Loucy (cell line): ENCODE data around the gene TRPM1.

Experiments
- CTCF ChIP-seq: fragments of 200-600 bp; sonication (generic); conservative IDR thresholded peaks from 2 replicates; pipeline ENCODE4 v1.5.1; 2014; ENCODE audit warnings: mild to moderate bottlenecking, antibody characterized with exemption, low read length
- EZH2phosphoT487 ChIP-seq: fragments of 200-600 bp; IDR thresholded peaks from 2 replicates; pipeline ENCODE4 v1.6.1; 2018; ENCODE audit warnings: antibody characterized with exemption, mild to moderate bottlenecking, moderate library complexity, borderline replicate concordance

- TF ChIP-seq CTCF (no peak; the same call in 1 of the 2 replicates), EZH2phosphoT487 (no peak)
These were observed 34.5 kb upstream of the TRPM1 start for GRCh38 chr15:31136016-31136415.
